AG04450 (cell line): ENCODE measurements around the gene SLC16A2. TPM values are rescaled to one million over a fixed set of nuclear protein-coding genes. Genes with fewer than 3 reads are reported as not detected.

Source experiments
- CTCF ChIA-PET: fragments of 300-600, 350-600 bp; formaldehyde crosslinking; extraction: SDS; loops from one replicate; lab custom pipeline; 2022; ENCODE audit warnings: antibody characterized with exemption, inconsistent platforms; lab: Charles Lee
- POLR2A ChIA-PET: fragments of 350-600 bp; formaldehyde crosslinking; extraction: SDS; loops from one replicate; lab custom pipeline; 2021; ENCODE audit warnings: antibody characterized with exemption, inconsistent platforms; lab: Yijun Ruan, JAX
- DNase-seq: peaks from one replicate; pipeline ENCODE4 v3.0.0-alpha.2; 2011; ENCODE audit warnings: low read depth, low spot score
- H3K27ac ChIP-seq: one replicate; pipeline ENCODE4 v1.5.1; 2012; ENCODE audit warnings: low read depth, low read length, control low read depth
- H3K27me3 ChIP-seq: one replicate; pipeline ENCODE4 v1.6.0; 2012; ENCODE audit warnings: low read length; ENCODE audit not compliant: control insufficient read depth, insufficient read depth
- H3K4me3 ChIP-seq: 2 replicates; pipeline ENCODE4 v1.5.1; 2011; ENCODE audit warnings: mild to moderate bottlenecking, low read depth, low read length, control low read depth
- H3K9me3 ChIP-seq: 2 replicates; pipeline ENCODE4 v1.5.1; 2012; ENCODE audit warnings: low read length; ENCODE audit not compliant: control insufficient read depth, insufficient read depth
- polyA plus RNA-seq: library from polyadenylated mRNA; depleted of rRNA; stranded (reverse); fragments of >200 nt; gene quantifications from 2 replicates; pipeline ENCODE4 v1.2.3, GENCODE V29; 2011
- TF ChIP-seq, protein P1 (sequence below): IDR thresholded peaks from 2 replicates; pipeline ENCODE4 v1.5.1; 2011; ENCODE audit warnings: low read depth, low read length, control low read depth, inconsistent platforms

The SLC16A2 gene
- polyA plus RNA-seq, 1 experiment = 42.6 TPM

DNA sequence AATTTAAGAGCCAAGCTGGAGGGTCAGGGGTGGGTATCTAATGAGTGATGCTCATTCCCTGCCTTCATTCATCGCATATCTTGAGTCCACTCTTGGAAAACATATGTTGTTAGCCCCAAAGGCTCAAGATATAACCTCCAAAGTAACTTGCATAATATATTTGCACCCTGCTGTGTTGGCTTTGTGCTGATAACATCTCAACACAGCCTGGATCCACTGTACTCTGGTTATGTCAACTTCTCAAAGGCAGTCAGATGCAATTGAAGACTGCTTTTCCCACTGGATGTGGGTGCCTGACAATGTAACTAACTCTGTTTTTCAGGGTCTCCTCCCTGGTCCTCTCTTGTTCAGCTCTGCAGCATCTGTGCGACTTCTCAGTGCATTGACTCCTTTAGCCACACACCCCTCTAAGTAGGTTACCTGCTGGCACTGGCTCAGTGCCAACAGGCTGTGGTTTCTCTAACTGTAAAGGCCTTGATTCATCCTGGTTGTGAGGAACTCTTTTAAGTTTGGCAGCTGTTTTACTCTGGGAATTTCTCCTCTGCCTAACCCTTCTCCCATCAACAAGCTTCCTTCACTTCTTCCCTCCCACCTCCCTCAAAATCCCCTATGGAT lies 28.1 kb downstream of the SLC16A2 start:
- CTCF ChIA-PET = no interaction called here
- DNase-seq = no peak
- Histone ChIP-seq H3K4me3 (no peak overlapping the region), H3K27me3 (no peaks in the 10 kb centered on the region), H3K27ac (no peak overlapping the region), H3K9me3 (no peaks in the 10 kb centered on the region)
- POLR2A ChIA-PET = interaction anchor here (0.7 kb wide), 1 partner anchor 27 kb away, joined by 3 read pairs; no protein-coding TSS in a partner anchor
- TF ChIP-seq, protein P1, sequence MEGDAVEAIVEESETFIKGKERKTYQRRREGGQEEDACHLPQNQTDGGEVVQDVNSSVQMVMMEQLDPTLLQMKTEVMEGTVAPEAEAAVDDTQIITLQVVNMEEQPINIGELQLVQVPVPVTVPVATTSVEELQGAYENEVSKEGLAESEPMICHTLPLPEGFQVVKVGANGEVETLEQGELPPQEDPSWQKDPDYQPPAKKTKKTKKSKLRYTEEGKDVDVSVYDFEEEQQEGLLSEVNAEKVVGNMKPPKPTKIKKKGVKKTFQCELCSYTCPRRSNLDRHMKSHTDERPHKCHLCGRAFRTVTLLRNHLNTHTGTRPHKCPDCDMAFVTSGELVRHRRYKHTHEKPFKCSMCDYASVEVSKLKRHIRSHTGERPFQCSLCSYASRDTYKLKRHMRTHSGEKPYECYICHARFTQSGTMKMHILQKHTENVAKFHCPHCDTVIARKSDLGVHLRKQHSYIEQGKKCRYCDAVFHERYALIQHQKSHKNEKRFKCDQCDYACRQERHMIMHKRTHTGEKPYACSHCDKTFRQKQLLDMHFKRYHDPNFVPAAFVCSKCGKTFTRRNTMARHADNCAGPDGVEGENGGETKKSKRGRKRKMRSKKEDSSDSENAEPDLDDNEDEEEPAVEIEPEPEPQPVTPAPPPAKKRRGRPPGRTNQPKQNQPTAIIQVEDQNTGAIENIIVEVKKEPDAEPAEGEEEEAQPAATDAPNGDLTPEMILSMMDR = no peak

DNA sequence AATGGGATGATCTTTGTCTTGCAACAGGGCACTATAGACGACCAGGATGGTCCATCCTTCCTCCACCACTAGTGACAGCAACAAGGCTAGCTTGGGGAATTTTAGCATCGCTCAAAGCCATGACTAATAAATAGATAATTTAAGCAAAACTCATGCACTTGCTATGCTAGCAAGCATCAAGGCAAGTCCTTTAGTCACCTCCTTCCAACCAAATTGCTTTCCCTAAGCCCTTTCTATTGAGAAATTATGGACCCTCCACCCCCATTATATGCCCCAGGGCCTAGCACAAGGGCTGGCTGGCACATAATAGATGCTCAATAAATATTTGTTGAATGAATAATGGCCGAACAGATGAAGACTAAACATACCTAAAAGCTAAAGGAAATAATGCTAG lies 28.6 kb downstream of the SLC16A2 start:
- Histone ChIP-seq H3K4me3 (no peak overlapping the region), H3K27ac (peak overlapping the region; percentile 80), H3K27me3 (no peaks in the 10 kb centered on the region), H3K9me3 (no peaks in the 10 kb centered on the region)
- DNase-seq = no peak
- ChIA-PET POLR2A (interaction anchor here (0.7 kb wide), 1 partner anchor 28 kb away, joined by 3 read pairs; no protein-coding TSS in a partner anchor), CTCF (no interaction called here)
- TF ChIP-seq, protein P1 = no peak

DNA sequence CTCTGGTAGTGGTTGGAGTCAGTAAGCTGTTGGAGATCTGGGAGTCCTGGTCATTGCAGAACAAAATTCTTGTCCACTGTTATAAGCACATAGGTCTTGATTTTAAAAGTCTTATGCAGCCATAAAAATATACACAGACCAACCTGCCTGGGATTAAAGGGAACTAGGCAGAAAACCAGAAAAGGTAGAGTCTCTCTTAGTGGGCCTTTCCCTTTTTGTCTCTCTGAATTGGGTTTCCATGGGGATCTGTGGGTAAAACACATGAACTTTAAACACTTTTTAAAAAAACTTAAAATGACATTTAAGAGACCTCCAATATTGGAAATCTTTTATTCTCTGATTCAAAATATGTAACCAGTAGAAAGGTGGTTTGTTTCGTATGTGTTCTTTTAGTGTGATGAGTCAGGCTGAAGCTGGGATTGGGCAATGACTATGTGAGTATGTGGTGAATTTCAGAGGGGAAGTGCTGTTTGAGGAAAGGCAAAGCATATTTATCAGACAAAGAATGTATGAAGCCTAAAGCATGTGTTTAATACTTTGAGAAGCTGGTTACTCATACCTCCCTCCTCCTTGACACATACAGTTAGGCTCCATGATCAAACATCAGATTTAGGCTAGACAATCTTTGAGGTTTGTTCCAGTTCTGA lies 29.6 kb downstream of the SLC16A2 start:
- POLR2A ChIA-PET = interaction anchor here (1.1 kb wide), 1 partner anchor 31 kb away, joined by 8 read pairs; the partner anchor contains the start of gene SLC16A2
- CTCF ChIA-PET = no interaction called here

DNA sequence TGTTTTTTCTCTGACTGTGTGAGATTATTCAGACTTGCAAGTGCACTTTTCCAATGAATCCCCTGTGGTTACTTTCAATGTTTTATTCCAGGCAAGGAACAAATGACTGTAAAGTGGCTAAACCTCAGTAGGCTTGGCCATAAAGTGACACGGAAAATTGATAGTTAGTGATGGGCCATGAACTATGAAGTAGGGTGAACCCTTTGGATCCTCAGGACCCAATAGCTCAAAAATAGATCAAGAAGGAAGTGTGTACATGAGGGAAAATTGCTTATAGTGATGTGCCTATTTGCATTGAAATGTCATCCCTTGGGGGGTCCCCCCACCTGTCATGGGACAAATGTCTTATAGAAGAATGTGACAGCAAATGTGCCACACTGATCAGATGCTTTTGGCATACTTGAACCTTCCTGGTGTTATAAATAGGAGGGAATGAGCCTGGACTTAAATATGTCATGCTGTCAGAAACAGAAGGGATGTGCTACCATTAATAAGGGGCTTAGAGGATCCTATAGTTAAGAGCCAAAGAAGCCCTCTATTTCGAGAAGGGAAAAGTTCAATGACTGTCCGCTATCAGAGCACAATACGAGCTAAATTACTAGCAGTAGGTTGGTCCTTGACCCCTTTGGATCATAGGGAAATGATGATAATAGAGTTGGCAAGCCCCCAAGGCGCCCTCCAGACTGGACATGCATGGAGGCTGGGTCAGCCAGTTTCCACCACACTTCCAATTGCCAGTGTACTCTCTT lies 30.3 kb downstream of the SLC16A2 start:
- peak overlapping the region; percentile 57 for H3K27ac ChIP-seq
- TF ChIP-seq, protein P1 = no peak
- no peaks in the 10 kb centered on the region for H3K9me3 ChIP-seq
- ChIA-PET POLR2A (interaction anchor here (1.1 kb wide), 1 partner anchor 31 kb away, joined by 8 read pairs; the partner anchor contains the start of gene SLC16A2), CTCF (no interaction called here)
- no peaks in the 10 kb centered on the region for H3K27me3 ChIP-seq
- no peak for DNase-seq
- no peak overlapping the region for H3K4me3 ChIP-seq

More for the DNA sequence above, 29.6 kb downstream of the SLC16A2 start:
- H3K4me3 ChIP-seq = no peak overlapping the region
- peak; percentile 78 for DNase-seq
- TF ChIP-seq, protein P1 = no peak
- peak overlapping the region; percentile 80 for H3K27ac ChIP-seq
- H3K9me3 ChIP-seq = no peaks in the 10 kb centered on the region
- no peaks in the 10 kb centered on the region for H3K27me3 ChIP-seq

DNA sequence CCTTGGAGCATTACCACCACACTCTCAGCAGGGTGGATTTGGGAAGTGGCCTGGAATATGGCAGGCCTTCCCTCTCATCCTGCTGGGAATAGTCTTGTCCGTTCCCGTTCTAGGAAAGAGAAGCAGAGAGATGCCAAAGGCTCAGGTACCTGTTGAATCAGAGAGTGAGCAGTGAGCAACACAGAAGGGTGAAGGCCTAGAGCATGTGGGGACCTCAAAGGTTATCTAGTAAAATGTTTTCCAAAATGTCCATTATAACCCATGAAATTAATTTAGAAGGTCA lies 30.8 kb downstream of the SLC16A2 start:
- ChIA-PET CTCF (no interaction called here), POLR2A (no interaction called here)
- Histone ChIP-seq H3K9me3 (no peaks in the 10 kb centered on the region), H3K4me3 (no peak overlapping the region), H3K27me3 (no peaks in the 10 kb centered on the region), H3K27ac (no peak overlapping the region)
- DNase-seq = no peak
- TF ChIP-seq, protein P1 = no peak
